HepG2 (cell line): ENCODE results near the gene HLF. TPM values are rescaled to one million over a fixed set of nuclear protein-coding genes. Genes with fewer than 3 reads are reported as not detected.

Experiments used
- ATAC-seq: fragments of 200-7000 bp; cut with Tn5 transposase; 3 replicates; pipeline ENCODE4 v1.9.1; 2020; ENCODE audit warnings: mild to moderate bottlenecking, moderate library complexity
- BruUV-seq: library from RNA; stranded (reverse); fragments of 400-500 nt; replicated peaks from 2 replicates; lab custom pipeline; 2021; lab: Mats Ljungman, UMichigan
- CTCF ChIA-PET: fragments of 300-600 bp; formaldehyde crosslinking; extraction: SDS; loops from one replicate; lab custom pipeline; 2021; ENCODE audit warnings: low total read pairs, inconsistent platforms, low intra/inter-chr PET ratio; lab: Yijun Ruan, JAX
- POLR2A ChIA-PET: fragments of 350-600 bp; sonication (Branson Sonifier 250); formaldehyde crosslinking; loops from one replicate; lab custom pipeline; 2020; ENCODE audit warnings: antibody characterized with exemption, inconsistent platforms; lab: Yijun Ruan, JAX
- DNase-seq: peaks from one replicate; pipeline ENCODE4 v3.0.0-alpha.2; 2015; ENCODE audit warnings: low spot score
- FAIRE-seq: peaks from 3 replicates; lab custom pipeline; 2011; peaks lifted over from hg19 to GRCh38; lab: Jason Lieb, UNC
- H2AFZ ChIP-seq: one replicate; pipeline ENCODE4 v1.6.1; 2011; ENCODE audit warnings: low read length, inconsistent platforms
- H3K27ac ChIP-seq: fragments of 300-600 bp; 3 replicates; pipeline ENCODE4 v1.8.0; 2011; ENCODE audit warnings: mixed run types, mild to moderate bottlenecking, mixed read lengths, low read length, inconsistent platforms; ENCODE audit not compliant: insufficient read depth; ENCODE audit errors: extremely low read length
- H3K27me3 ChIP-seq, 2 experiments: fragments of 200-600 bp in 1 of 2; 2 replicates in 1 of 2; 3 replicates in 1 of 2; pipeline versions ENCODE4 v1.6.0 to v1.8.0; 2011; ENCODE audit warnings: low read length in 2 of 2, mild to moderate bottlenecking in 2 of 2, moderate library complexity in 2 of 2, inconsistent platforms in 1 of 2; ENCODE audit not compliant: insufficient read depth in 2 of 2, control insufficient read depth in 1 of 2
- H3K36me3 ChIP-seq, 2 experiments: fragments of 200-600 bp in 1 of 2; replicated peaks in 1 of 2; 2 replicates in 1 of 2; 3 replicates in 1 of 2; pipeline versions ENCODE4 v1.5.1 to v1.8.0; 2011; ENCODE audit warnings: low read length in 2 of 2, inconsistent platforms in 1 of 2; ENCODE audit not compliant: insufficient read depth in 2 of 2, control insufficient read depth in 1 of 2
- H3K4me1 ChIP-seq: 2 replicates; pipeline ENCODE4 v1.5.1; 2012; ENCODE audit warnings: low read length, inconsistent platforms; ENCODE audit not compliant: insufficient read depth
- H3K4me2 ChIP-seq: 2 replicates; pipeline ENCODE4 v1.6.0; 2011; ENCODE audit warnings: low read depth, low read length, inconsistent platforms
- H3K4me3 ChIP-seq, 3 experiments: fragments of 200-600 bp in 1 of 3; sonication (generic), shearing (Covaris generic) in 1 of 3; replicated peaks in 1 of 3; 2 replicates each; pipeline ENCODE4 v1.5.1; 2011 to 2016; ENCODE audit warnings: low read length in 3 of 3, inconsistent platforms in 2 of 3, low read depth in 2 of 3, mild to moderate bottlenecking in 2 of 3, control low read depth in 1 of 3, mixed read lengths in 1 of 3; ENCODE audit not compliant: insufficient read depth in 1 of 3
- H3K79me2 ChIP-seq: one replicate; pipeline ENCODE4 v1.6.1; 2011; ENCODE audit warnings: low read length, inconsistent platforms; ENCODE audit not compliant: insufficient read depth
- H3K9ac ChIP-seq: 2 replicates; pipeline ENCODE4 v1.6.0; 2011; ENCODE audit warnings: mild to moderate bottlenecking, low read depth, low read length, inconsistent platforms; ENCODE audit not compliant: insufficient read depth
- H3K9me3 ChIP-seq: 2 replicates; pipeline ENCODE4 v1.5.1; 2012; ENCODE audit warnings: mild to moderate bottlenecking, low read length
- H4K20me1 ChIP-seq: 2 replicates; pipeline ENCODE4 v1.6.0; 2011; ENCODE audit warnings: inconsistent platforms, mild to moderate bottlenecking, low read length, moderate library complexity; ENCODE audit not compliant: insufficient read depth
- ELF3 ChIP-seq: IDR thresholded peaks from 2 replicates; pipeline ENCODE4 v1.6.1; 2016; ENCODE audit warnings: missing genetic modification reagents, missing compliant biosample characterization
- FIP1L1 ChIP-seq: fragments of 200-400 bp; formaldehyde crosslinking; IDR thresholded peaks from 2 replicates; pipeline ENCODE4 v1.6.1; 2018; ENCODE audit warnings: low read depth, mild to moderate bottlenecking, low read length, moderate library complexity, borderline replicate concordance; ENCODE audit not compliant: insufficient read depth
- FOXK2 ChIP-seq: fragments of 450-650 bp; IDR thresholded peaks from 2 replicates; pipeline ENCODE4 v1.6.1; 2016
- GABPB1 ChIP-seq: IDR thresholded peaks from 2 replicates; pipeline ENCODE4 v1.6.1; 2016; ENCODE audit warnings: mild to moderate bottlenecking, missing genetic modification reagents, moderate library complexity, missing compliant biosample characterization
- KDM5B ChIP-seq: sonication (generic); formaldehyde crosslinking; IDR thresholded peaks from 2 replicates; pipeline ENCODE4 v1.4.0; 2020; ENCODE audit warnings: missing genetic modification reagents, mild to moderate bottlenecking, borderline replicate concordance
- KMT2A ChIP-seq: sonication (generic); formaldehyde crosslinking; IDR thresholded peaks from 2 replicates; pipeline ENCODE4 v1.4.0; 2020; ENCODE audit warnings: missing genetic modification reagents
- NR3C1 ChIP-seq: sonication (generic); formaldehyde crosslinking; IDR thresholded peaks from 2 replicates; pipeline ENCODE4 v1.4.0; 2020; ENCODE audit warnings: missing genetic modification reagents
- PAWR ChIP-seq: sonication (generic); formaldehyde crosslinking; IDR thresholded peaks from 2 replicates; pipeline ENCODE4 v1.4.0; 2020; ENCODE audit warnings: missing genetic modification reagents, mild to moderate bottlenecking, borderline replicate concordance
- PHF8 ChIP-seq: sonication (generic); formaldehyde crosslinking; IDR thresholded peaks from 2 replicates; pipeline ENCODE4 v1.5.0; 2020; ENCODE audit warnings: missing genetic modification reagents
- TBX2 ChIP-seq: sonication (generic); formaldehyde crosslinking; IDR thresholded peaks from 2 replicates; pipeline ENCODE4 v1.5.0; 2020; ENCODE audit warnings: missing genetic modification reagents, mild to moderate bottlenecking, borderline replicate concordance
- TEAD3 ChIP-seq: optimal IDR thresholded peaks from 2 replicates; pipeline ENCODE3; 2016; ENCODE audit warnings: borderline replicate concordance
- ZNF224 ChIP-seq: sonication (generic); formaldehyde crosslinking; IDR thresholded peaks from 2 replicates; pipeline ENCODE4 v1.5.0; 2020; ENCODE audit warnings: mild to moderate bottlenecking, missing genetic modification reagents
- ZNF496 ChIP-seq: sonication (generic); formaldehyde crosslinking; IDR thresholded peaks from 2 replicates; pipeline ENCODE4 v1.8.1; 2023; ENCODE audit warnings: mild to moderate bottlenecking, moderate library complexity, missing genetic modification reagents; ENCODE audit not compliant: insufficient replicate concordance
- ZNF775 ChIP-seq: sonication (generic); formaldehyde crosslinking; IDR thresholded peaks from 2 replicates; pipeline ENCODE4 v1.4.0; 2020; ENCODE audit warnings: missing genetic modification reagents, mild to moderate bottlenecking, moderate library complexity, borderline replicate concordance
- WGBS: methylation state at CpG from one replicate; pipeline ENCODE4 v1.1.6; 2017; ENCODE audit warnings: low lambda C conversion rate; 5-methylcytosine and 5-hydroxymethylcytosine counted together
- in situ Hi-C: cut with HindIII; loops from 2 replicates; pipeline ENCODE4 v1.10.0; 2017; ENCODE audit warnings: low pct_unique_long_range_greater_than_20kb; ENCODE audit not compliant: extremely low pct_ligation_motif_present
- intact Hi-C: fragments of 100-400 bp; cut with micrococcal nuclease; formaldehyde crosslinking; loops from one replicate; pipeline ENCODE4 v1.10.0; 2022; ENCODE audit not compliant: unreplicated experiment
- polyA plus RNA-seq, 8 experiments: library from polyadenylated mRNA; depleted of rRNA in 3 of 8; stranded (reverse) in 7 of 8; unstranded in 1 of 8; fragments of >200 nt; fragmentation: Illumina TruSeq in 4 of 8; extraction: Trizol in 4 of 8; gene quantifications; 2 replicates each; pipeline versions ENCODE4 v1.2.1 to v1.2.3, GENCODE V29; 2011 to 2016; ENCODE audit warnings: low read depth in 4 of 8, missing spikeins in 1 of 8, mixed read lengths in 1 of 8; ENCODE audit not compliant: insufficient read depth in 1 of 8
- total RNA-seq, 5 experiments: library from RNA; depleted of rRNA; stranded (reverse); fragments of >200 nt; fragmentation: Illumina TruSeq; extraction: Trizol; gene quantifications; 2 replicates each; pipeline ENCODE4 v1.2.3, GENCODE V29; 2016; ENCODE audit warnings: low read depth in 1 of 5

Gene HLF
- total and polyA plus RNA-seq, 2 of the 13 experiments (the other 11 are each of a cell fraction or from before 2014, with no cell fraction given) = 202 to 346 TPM

- in situ Hi-C loops = no loop called here
- ATAC-seq (no peak), DNase-seq (no peak), FAIRE-seq (no peak)
- ChIA-PET POLR2A (no interaction called here), CTCF (interaction anchor here (2.9 kb wide), 1 partner anchor 354 kb away, joined by 23 read pairs; no protein-coding TSS in a partner anchor)
- TF ChIP-seq NR3C1 (no peak), ZNF496 (CRISPR knock-in tag) (no peak), TEAD3 (CRISPR knock-in tag) (no peak), PHF8 (CRISPR knock-in tag) (no peak), FIP1L1 (no peak), ELF3 (CRISPR knock-in tag) (no peak), FOXK2 (no peak), PAWR (CRISPR knock-in tag) (no peak), ZNF775 (CRISPR knock-in tag) (no peak), TBX2 (CRISPR knock-in tag) (no peak), KMT2A (no peak), KDM5B (CRISPR knock-in tag) (no peak), ZNF224 (CRISPR knock-in tag) (no peak), GABPB1 (CRISPR knock-in tag) (no peak)
- intact Hi-C loops = loop anchor here (5.0 kb wide), 1 partner anchor 295 kb away; no protein-coding TSS in a partner anchor
- Histone ChIP-seq H3K9ac (no peak overlapping the region), H3K4me2 (no peak overlapping the region), H3K27me3 (no peaks in the 10 kb centered on the region), H3K9me3 (peaks cover 7% of the 10 kb centered on the region), H2AFZ (no peak overlapping the region), H3K36me3 (no peaks in the 10 kb centered on the region), H3K79me2 (no peaks in the 10 kb centered on the region), H3K4me3 (no peak overlapping the region), H3K4me1 (peaks cover 49% of the 10 kb centered on the region), H4K20me1 (no peaks in the 10 kb centered on the region), H3K27ac (no peak overlapping the region)
- no TSS peak for BruUV-seq
- WGBS = 83% methylated on average over 2 of the region's 2 CpGs
Observed at GRCh38 chr17:55347341-55347740, 82.6 kb downstream of the HLF start.
